Activated CD4-positive, alpha-beta memory T cell treated with anti-CD3 and anti-CD28 coated beads, Interleukin-2, amount 10 ng/mL, durations not matched to agents 7 days and 5 days (primary cell): ENCODE data around the gene MYO1E. TPM values are rescaled to one million over a fixed set of nuclear protein-coding genes. Genes with fewer than 3 reads are reported as not detected.
"Not testable (repeated sequence)": the region's sequence is repeated elsewhere in the genome, so short reads cannot be mapped to it uniquely, and the experiment has no call there.

Source experiments
- CTCF ChIA-PET: fragments of 350-600 bp; sonication (Branson Sonifier 250); formaldehyde crosslinking; loops from one replicate; lab custom pipeline; 2021; ENCODE audit warnings: antibody characterized with exemption, inconsistent platforms; lab: Charles Lee
- POLR2A ChIA-PET: fragments of 350-600 bp; sonication (Branson Sonifier 250); formaldehyde crosslinking; loops from one replicate; lab custom pipeline; 2021; ENCODE audit warnings: antibody characterized with exemption; lab: Charles Lee
- DNase-seq: peaks from one replicate; pipeline ENCODE4 v3.0.0-alpha.2; 2020
- H3K27ac Mint-ChIP-seq: one replicate; pipeline ENCODE4 v1.8.0; 2021; ENCODE audit warnings: mild to moderate bottlenecking, mixed read lengths
- H3K27me3 Mint-ChIP-seq: one replicate; pipeline ENCODE4 v1.8.0; 2021; ENCODE audit warnings: mixed read lengths
- H3K36me3 Mint-ChIP-seq: one replicate; pipeline ENCODE4 v1.8.0; 2021; ENCODE audit warnings: low read depth, mixed read lengths
- H3K4me1 Mint-ChIP-seq: one replicate; pipeline ENCODE4 v1.8.0; 2021; ENCODE audit warnings: mixed read lengths
- H3K4me3 Mint-ChIP-seq: one replicate; pipeline ENCODE4 v1.8.0; 2021; ENCODE audit warnings: mild to moderate bottlenecking, mixed read lengths
- H3K9me3 Mint-ChIP-seq: one replicate; pipeline ENCODE4 v1.8.0; 2021; ENCODE audit warnings: mixed read lengths
- total RNA-seq, 2 experiments: library from RNA; stranded (reverse); gene quantifications; one replicate each; pipeline ENCODE4 v1.2.3, GENCODE V29; 2021

The MYO1E gene
- total RNA-seq, 2 experiments from 2014 or later: 40.8 to 46.1 TPM

DNA sequence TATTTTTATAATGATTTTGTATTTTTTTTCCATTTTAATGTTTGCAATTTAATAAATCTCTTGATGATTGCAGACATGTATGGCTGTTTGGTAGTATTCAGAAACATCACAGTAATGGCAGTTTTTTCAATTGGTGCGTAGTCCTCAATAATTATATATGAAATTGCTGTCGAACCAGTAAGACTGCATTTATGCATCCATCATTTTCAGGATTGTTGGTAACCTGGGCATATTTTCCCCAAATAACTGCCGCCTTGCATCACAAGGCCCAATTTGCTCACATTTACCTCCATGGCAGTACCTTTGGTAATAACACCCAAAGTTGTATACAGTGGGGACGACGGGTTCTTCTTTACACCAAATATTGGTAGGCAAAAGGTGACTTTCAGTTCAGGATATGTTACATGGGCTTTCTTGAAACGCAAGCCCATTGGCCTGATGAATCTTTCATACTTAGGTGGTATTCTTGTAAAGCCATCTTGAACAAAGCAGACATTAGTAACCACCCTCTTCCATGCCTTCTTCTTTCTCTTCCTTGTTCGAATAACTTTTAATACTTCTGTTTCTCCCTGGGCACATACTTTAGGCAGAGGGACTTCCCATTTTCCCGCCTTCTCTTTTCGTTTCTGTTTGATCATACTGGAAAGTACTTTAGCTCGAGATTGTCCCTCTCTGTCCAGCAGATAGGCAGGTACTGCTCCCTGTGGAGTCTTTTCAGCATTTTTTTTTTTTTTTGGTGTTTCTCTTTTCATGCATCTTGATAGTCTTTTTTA is 28.6 kb upstream of the MYO1E start:
- H3K27ac Mint-ChIP-seq, H3K4me1 Mint-ChIP-seq, DNase-seq, H3K4me3 Mint-ChIP-seq, H3K9me3 Mint-ChIP-seq, CTCF ChIA-PET, H3K36me3 Mint-ChIP-seq: not testable (repeated sequence)
- peaks cover 35% of the 10 kb centered on the region for H3K27me3 Mint-ChIP-seq
- POLR2A ChIA-PET: interaction anchor here (1.0 kb wide), 1 partner anchor 12 kb away, joined by 3 read pairs; no protein-coding TSS in a partner anchor

DNA sequence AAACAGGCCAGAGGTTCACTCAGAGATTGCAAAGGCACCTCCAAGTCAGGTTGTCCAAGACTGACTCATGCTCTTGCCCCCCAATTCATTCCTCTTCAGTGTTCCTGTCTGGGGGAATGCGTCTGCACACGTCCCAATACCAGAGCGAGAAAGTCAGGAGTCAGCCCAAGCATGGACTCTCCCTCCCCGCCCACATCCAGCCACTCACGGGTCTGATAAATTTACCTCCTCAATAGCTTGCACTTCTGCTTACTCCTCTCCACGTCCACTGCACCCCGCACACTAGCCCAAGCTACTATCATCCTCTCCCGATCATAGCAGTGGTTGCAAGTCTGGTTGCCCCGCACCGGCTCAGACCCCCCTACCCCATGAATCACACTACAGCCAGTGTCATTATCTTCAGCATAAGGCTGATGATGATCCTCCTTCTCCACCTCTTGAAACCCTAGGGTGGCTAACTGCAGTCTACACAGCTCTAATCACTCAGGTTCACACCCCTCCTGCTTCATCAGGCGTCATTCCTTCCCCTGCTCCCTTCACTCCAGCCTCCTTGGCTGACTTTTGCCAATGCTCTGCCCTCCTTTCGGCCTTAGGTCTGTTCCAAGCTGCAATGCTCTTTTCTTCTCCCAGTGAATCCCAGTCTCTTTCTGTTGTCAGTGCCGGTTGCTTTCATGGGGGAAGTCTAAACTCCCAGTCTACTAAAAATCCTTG is 27.6 kb upstream of the MYO1E start:
- Mint-ChIP-seq H3K4me1 (peaks cover 2% of the 10 kb centered on the region), H3K4me3 (no peak overlapping the region), H3K36me3 (no peaks in the 10 kb centered on the region), H3K9me3 (no peaks in the 10 kb centered on the region), H3K27ac (no peak overlapping the region), H3K27me3 (peaks cover 41% of the 10 kb centered on the region)
- CTCF ChIA-PET: no interaction called here
- DNase-seq: no peak
- POLR2A ChIA-PET: interaction anchor here (1.0 to 1.2 kb wide), 2 partner anchors 11 kb away, joined by 3 read pairs; no protein-coding TSS in a partner anchor

DNA sequence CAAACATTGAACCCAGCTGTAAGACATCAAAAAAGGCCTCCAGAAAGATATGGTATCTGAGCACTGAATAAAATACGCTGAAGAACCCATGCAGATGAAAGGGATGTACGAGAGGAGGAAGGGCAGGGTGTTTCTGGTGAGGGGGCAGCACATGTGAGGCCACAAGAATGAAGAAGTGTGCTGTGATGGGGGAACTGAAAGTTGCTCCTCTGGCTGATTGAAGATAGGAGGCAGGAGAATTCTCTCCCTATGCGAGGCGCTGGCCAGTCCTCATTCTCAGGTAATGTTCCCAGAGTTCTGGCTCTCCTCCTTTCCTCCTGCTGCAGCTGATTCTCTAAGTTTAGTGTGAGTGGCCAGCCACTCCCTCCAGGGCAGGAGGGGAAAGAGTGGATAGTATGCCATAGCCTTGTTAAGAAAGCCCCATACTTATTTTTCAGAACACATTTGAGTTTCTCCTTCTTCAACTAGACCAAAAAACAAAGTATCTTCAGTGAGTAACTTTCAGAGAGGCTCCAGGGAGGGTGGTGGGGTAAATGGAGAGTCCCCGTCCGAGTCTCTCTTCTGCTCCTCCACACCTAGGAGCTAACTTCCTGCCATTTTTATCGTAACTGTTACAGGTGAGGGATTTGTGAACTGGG is 26.9 kb upstream of the MYO1E start:
- CTCF ChIA-PET: no interaction called here
- DNase-seq: no peak
- Mint-ChIP-seq H3K9me3 (no peaks in the 10 kb centered on the region), H3K4me3 (no peak overlapping the region), H3K4me1 (peaks cover 2% of the 10 kb centered on the region), H3K27me3 (peaks cover 41% of the 10 kb centered on the region), H3K27ac (no peak overlapping the region), H3K36me3 (no peaks in the 10 kb centered on the region)
- POLR2A ChIA-PET: interaction anchor here (1.0 to 1.2 kb wide), 2 partner anchors 10 to 12 kb away, joined by 3 read pairs; no protein-coding TSS in a partner anchor

DNA sequence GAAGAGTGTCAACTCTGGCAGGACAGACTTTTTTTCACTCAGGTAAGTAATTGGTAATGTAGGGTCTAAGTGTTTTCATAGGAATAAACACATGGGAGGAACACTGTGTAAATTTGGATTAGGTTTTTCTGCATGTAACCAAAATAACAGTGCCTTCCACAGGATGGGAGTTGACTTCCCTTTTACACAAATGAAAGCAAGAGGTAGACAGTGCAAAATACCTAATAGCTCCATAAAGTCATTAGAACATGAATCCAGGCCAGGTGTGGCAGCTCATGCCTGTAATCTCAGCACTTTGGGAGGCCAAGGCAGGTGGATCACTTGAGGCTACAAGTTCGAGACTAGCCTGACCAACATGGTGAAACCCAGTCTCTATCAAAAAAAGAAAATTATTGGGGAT is 25.5 kb upstream of the MYO1E start:
- Mint-ChIP-seq H3K36me3 (no peaks in the 10 kb centered on the region), H3K4me3 (no peak overlapping the region), H3K9me3 (no peaks in the 10 kb centered on the region), H3K4me1 (peaks cover 6% of the 10 kb centered on the region), H3K27me3 (peaks cover 48% of the 10 kb centered on the region), H3K27ac (no peak overlapping the region)
- no peak for DNase-seq
- CTCF ChIA-PET: interaction anchor here (0.7 kb wide), 1 partner anchor 1216 kb away, joined by 4 read pairs; no protein-coding TSS in a partner anchor
- POLR2A ChIA-PET: no interaction called here

DNA sequence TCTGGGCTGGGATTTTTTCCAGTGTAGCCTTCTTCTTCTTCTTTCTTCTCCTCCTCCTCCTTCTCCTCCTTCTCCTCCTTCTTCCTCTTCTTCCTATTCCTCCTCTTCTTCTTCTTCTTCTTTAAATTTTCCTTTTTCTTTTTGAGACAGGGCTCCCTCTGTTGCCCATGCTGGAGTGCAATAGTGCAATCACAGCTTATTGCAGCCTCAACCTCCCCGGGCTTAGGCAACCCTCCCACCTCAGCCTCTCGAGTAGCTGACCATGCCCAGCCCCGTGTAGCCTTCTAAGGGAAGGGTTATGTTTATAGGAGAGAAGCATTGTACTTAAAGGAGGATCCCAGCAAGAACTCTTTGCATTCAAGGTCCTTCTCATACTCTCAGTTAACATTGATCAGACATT is 24.0 kb upstream of the MYO1E start:
- peaks cover 6% of the 10 kb centered on the region for H3K4me1 Mint-ChIP-seq
- peaks cover 55% of the 10 kb centered on the region for H3K27me3 Mint-ChIP-seq
- no peak for DNase-seq
- POLR2A ChIA-PET: no interaction called here
- H3K27ac Mint-ChIP-seq: no peak overlapping the region
- H3K36me3 Mint-ChIP-seq: no peaks in the 10 kb centered on the region
- no peaks in the 10 kb centered on the region for H3K9me3 Mint-ChIP-seq
- CTCF ChIA-PET: no interaction called here
- H3K4me3 Mint-ChIP-seq: no peak overlapping the region

DNA sequence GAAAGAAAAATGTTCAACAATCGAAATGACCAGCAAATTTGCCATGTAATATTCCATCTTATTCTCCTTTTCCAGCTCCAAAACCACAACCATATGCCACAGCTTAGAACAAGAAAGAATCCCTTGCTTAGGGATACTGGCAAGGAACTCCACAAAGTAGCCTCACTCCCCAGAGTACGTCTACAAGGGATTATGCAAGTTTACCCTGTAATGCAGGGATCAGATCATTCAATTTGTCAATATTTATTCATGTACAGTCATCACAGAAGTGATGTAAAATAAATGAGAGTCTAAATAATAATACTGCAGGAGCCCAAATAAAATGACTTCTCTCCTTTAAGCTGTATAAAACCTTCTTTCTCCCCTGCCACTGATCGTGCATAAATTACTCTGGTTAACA is 23.5 kb upstream of the MYO1E start:
- peaks cover 52% of the 10 kb centered on the region for H3K27me3 Mint-ChIP-seq
- DNase-seq: no peak
- H3K36me3 Mint-ChIP-seq: no peaks in the 10 kb centered on the region
- ChIA-PET CTCF (no interaction called here), POLR2A (no interaction called here)
- no peak overlapping the region for H3K27ac Mint-ChIP-seq
- peaks cover 6% of the 10 kb centered on the region for H3K4me1 Mint-ChIP-seq
- H3K9me3 Mint-ChIP-seq: no peaks in the 10 kb centered on the region
- H3K4me3 Mint-ChIP-seq: no peak overlapping the region

DNA sequence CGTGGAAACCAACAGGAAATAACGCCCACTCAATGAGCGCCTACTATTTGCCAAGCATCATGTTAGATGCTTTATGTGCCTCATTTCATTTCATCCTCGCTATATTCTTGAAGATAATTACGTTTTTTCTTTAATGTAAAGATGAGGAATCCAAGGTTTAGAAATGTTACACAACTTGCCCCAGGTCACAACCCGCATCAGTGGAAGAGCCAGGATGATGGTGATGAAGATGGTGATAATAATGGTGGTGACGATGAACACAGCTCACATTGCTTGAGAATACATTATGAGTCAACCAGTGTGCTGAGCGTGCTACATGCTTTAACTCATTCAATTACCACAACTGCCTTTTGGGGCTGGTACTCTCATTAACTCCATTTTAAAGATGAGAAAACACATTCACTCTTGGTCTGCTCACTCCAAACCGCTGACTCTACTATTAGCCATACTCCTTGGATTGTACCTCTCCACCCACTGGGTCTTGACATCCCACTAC is 21.5 kb upstream of the MYO1E start:
- ChIA-PET CTCF (interaction anchor here (0.5 to 1.1 kb wide), 3 partner anchors 9 to 105 kb away, joined by 3 to 4 read pairs (median 4); no protein-coding TSS in a partner anchor), POLR2A (no interaction called here)
- H3K27ac Mint-ChIP-seq: no peak overlapping the region
- peaks cover 38% of the 10 kb centered on the region for H3K27me3 Mint-ChIP-seq
- no peak overlapping the region for H3K4me3 Mint-ChIP-seq
- H3K4me1 Mint-ChIP-seq: peaks cover 6% of the 10 kb centered on the region
- no peaks in the 10 kb centered on the region for H3K36me3 Mint-ChIP-seq
- no peaks in the 10 kb centered on the region for H3K9me3 Mint-ChIP-seq
- no peak for DNase-seq

DNA sequence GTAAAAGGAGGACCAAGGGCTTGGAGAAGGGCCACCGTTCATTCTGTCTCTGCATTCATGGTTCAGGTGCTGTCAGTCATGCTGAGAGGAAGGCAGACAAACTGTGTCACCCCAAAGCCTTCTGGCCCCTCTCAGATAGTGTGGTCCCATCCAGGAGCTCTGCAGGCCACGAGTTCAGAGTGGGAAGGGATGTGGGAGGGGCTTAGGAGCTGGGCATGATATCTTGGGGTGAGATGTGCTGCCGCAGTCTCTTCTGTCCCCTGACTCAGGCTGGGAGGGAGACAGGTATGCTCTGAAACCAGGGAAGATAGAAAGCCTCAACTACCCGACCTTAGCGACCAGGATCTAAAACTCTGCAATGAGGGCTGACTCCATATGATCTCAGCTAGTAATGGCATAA is 19.6 kb upstream of the MYO1E start:
- Mint-ChIP-seq H3K27me3 (peaks cover 33% of the 10 kb centered on the region), H3K4me3 (no peak overlapping the region), H3K36me3 (no peaks in the 10 kb centered on the region), H3K27ac (no peak overlapping the region), H3K9me3 (no peaks in the 10 kb centered on the region), H3K4me1 (peaks cover 10% of the 10 kb centered on the region)
- POLR2A ChIA-PET: no interaction called here
- DNase-seq: no peak
- CTCF ChIA-PET: no interaction called here

DNA sequence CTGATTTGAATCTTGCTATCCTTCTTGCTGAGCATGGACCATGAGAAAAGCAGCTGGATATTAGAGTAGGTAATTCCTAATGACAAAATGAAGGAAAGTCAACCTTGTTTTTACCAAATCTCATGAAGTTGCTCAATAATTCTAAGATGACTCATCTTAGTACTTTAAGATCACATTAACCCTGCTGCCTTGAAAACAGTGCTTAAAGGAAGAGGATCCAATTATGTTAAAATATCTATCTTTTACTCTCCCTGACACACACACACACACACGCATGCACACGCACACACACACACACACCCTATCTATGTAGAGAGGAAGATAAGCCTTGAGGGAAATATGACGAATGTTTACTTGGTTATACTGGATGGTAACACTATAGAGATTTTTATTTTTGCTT is 16.0 kb upstream of the MYO1E start:
- Mint-ChIP-seq H3K27ac (no peak overlapping the region), H3K4me1 (peaks cover 15% of the 10 kb centered on the region), H3K4me3 (no peak overlapping the region), H3K9me3 (no peaks in the 10 kb centered on the region), H3K27me3 (peaks cover 15% of the 10 kb centered on the region), H3K36me3 (no peaks in the 10 kb centered on the region)
- ChIA-PET POLR2A (interaction anchor here (0.8 kb wide), 1 partner anchor 12 kb away, joined by 3 read pairs; no protein-coding TSS in a partner anchor), CTCF (interaction anchor here (0.6 kb wide), 1 partner anchor 14 kb away, joined by 3 read pairs; no protein-coding TSS in a partner anchor)
- DNase-seq: no peak

DNA sequence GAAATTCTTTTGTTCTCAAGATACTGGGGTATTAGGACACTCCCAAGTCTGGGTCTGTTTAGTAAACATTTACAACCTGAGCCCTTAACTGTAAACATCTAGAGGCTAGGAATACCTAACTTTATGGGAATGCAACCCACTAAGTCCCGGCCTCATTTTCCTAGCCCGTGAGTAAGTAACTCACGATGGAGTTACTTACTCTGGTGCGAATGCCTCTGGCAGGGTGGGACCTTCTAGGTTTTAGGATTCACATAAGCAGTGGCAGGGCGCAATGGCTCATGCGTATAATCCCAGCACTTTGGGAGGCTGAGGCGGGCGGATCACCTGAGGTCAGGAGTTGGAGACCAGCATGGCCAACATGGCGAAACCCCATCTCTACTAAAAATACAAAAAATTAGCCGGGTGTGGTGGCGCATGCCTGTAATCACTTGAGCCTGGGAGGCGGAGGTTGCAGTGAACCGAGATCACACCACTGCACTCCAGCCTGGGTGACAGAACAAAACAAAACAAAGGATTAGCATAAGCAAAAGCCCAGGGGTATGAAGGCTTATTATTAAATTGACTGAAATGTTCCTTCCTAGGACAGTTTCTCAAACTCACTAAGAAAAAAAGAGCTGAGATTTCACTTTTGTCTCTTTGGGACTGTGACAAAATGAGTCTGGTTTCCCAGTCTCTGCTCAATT is 14.7 kb upstream of the MYO1E start:
- peaks cover 13% of the 10 kb centered on the region for H3K27me3 Mint-ChIP-seq
- H3K27ac Mint-ChIP-seq, CTCF ChIA-PET, H3K36me3 Mint-ChIP-seq, H3K9me3 Mint-ChIP-seq, H3K4me3 Mint-ChIP-seq, POLR2A ChIA-PET, DNase-seq: not testable (repeated sequence)
- peaks cover 17% of the 10 kb centered on the region for H3K4me1 Mint-ChIP-seq

DNA sequence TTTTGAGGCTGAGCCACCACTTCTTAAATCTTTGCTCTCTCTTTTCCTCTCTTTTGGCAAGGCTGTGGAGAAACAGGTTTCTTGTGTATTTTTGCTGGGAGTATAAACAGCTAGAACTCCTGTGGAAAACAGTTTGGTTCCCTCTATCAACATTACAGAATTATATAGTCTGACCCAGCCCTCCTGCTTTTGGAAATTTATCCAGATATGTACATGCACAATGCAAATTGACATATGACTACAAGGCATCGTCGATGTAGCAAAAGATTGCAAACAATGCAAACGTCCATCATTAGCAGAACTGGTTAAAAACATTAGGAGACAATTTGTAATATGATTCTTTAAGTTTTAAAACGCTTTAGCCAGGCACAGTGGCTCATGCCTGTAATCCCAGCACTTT is 12.5 kb upstream of the MYO1E start:
- ChIA-PET POLR2A (no interaction called here), CTCF (interaction anchor here (1.4 kb wide), 1 partner anchor 9 kb away, joined by 4 read pairs; no protein-coding TSS in a partner anchor)
- no peak for DNase-seq
- no peaks in the 10 kb centered on the region for H3K36me3 Mint-ChIP-seq
- no peak overlapping the region for H3K4me3 Mint-ChIP-seq
- H3K27me3 Mint-ChIP-seq: peaks cover 16% of the 10 kb centered on the region
- no peaks in the 10 kb centered on the region for H3K9me3 Mint-ChIP-seq
- H3K4me1 Mint-ChIP-seq: peaks cover 17% of the 10 kb centered on the region
- H3K27ac Mint-ChIP-seq: no peak overlapping the region

DNA sequence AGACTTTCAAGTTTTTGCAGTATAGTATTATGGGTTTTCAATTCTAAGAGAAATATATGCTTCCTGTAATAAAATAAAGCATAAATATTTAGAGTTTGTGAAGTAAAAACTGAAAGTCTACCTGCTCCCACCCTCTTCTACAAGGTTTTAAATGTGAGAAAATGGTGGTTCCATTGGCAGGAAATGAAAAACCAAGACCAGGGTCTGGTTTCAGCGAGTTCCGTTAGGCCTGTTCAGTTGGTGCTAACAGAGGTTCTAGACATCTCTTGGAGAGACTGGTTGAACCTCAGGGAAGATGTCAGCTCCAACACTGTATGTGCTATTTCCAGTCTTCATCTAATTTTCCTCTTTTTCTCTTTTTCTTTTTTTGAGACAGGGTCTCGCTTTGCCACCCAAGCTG is 11.8 kb upstream of the MYO1E start:
- H3K4me3 Mint-ChIP-seq: no peak overlapping the region
- peaks cover 17% of the 10 kb centered on the region for H3K27me3 Mint-ChIP-seq
- H3K27ac Mint-ChIP-seq: no peak overlapping the region
- H3K36me3 Mint-ChIP-seq: no peaks in the 10 kb centered on the region
- H3K4me1 Mint-ChIP-seq: peaks cover 17% of the 10 kb centered on the region
- CTCF ChIA-PET: interaction anchor here (0.6 to 1.4 kb wide), 3 partner anchors 10 to 59 kb away, joined by 3 to 4 read pairs (median 3); no protein-coding TSS in a partner anchor
- H3K9me3 Mint-ChIP-seq: no peaks in the 10 kb centered on the region
- POLR2A ChIA-PET: interaction anchor here (0.8 kb wide), 1 partner anchor 12 kb away, joined by 3 read pairs; the partner anchor contains the start of gene MYO1E
- DNase-seq: peak; percentile 49
